SH-SY5Y (cell line): ENCODE measurements around the gene CTXND2.

Experiments used
- GATA2 ChIP-seq: IDR thresholded peaks from 2 replicates; pipeline ENCODE4 v1.6.1; 2011; ENCODE audit warnings: mild to moderate bottlenecking, low read depth, low read length
- GATA3 ChIP-seq: IDR thresholded peaks from 2 replicates; pipeline ENCODE4 v1.6.1; 2011; ENCODE audit warnings: low read depth, mild to moderate bottlenecking, low read length, moderate library complexity

Gene CTXND2

GRCh38 chr1:150888727-150889126 lies 1.8 kb downstream of the CTXND2 start:
- TF ChIP-seq GATA2, result no peak
- TF ChIP-seq GATA3, result no peak

- TF ChIP-seq GATA3, result no peak
Observed at GRCh38 chr1:150890033-150890416, 3.1 kb downstream of the CTXND2 start.

- TF ChIP-seq GATA2, result no peak
- no peak for TF ChIP-seq GATA3
Observed at GRCh38 chr1:150893336-150893913, 6.5 kb downstream of the CTXND2 start.

DNA sequence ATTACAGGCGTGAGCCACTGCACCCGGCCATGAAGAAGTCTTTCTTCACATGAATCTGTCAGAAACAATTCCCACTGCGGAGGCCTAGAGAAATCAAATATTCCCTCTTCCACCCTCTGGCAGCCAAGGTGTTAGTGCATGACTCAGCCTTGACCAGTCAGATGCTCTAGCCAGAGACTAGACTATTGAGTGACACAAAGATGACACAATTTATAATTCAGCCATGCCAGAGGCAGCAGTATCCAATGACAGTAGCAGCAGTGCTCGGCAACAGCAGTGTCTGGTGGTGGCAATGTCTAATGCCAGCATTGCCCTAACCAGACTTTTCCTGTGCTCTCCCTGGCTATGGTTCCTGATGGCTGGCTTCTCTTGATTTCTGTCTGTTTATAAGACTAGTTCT lies 8.7 kb downstream of the CTXND2 start:
- TF ChIP-seq GATA2, result no peak
- TF ChIP-seq GATA3, result no peak

DNA sequence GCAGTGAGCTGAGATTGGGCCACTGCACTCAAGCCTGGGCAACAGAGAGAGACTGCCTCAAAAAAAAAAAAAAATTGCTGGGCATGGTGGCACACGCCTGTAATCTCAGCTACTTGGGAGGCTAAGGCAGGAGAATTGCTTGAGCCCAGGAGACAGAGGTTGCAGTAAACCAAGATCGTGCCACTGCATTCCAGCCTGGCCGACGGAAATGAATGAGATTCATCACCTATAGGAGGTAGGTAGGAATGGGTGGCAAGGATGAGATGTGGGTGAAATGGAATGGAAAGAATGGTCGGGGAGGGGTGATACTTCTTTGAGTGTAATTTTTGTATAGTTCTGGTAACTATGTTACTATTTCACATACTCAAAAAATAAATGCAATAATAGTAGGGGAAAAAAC lies 15.4 kb downstream of the CTXND2 start:
- TF ChIP-seq GATA3 (no peak), GATA2 (no peak)

DNA sequence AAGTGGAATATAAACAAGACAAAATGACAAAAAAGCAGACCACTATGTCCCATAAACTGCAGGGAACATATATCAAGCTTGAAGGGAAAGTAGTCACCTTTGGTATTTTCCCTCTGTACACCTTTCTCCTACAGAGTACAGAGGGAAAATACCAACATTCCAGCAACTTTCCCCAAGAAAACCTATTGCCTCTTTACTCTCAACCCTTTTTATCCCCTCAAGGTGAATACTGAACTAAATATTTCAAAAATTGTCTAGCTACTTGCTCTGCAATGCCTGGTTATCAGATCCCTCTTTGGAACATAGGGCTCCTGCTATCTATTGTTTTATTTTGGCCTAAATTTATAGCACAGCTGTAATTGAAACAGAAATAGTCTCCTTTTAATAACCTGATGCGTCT lies 15.8 kb downstream of the CTXND2 start:
- no peak for TF ChIP-seq GATA3
- no peak for TF ChIP-seq GATA2

- TF ChIP-seq GATA2, result no peak
- no peak for TF ChIP-seq GATA3
Observed at GRCh38 chr1:150905301-150905700, 18.4 kb downstream of the CTXND2 start.

DNA sequence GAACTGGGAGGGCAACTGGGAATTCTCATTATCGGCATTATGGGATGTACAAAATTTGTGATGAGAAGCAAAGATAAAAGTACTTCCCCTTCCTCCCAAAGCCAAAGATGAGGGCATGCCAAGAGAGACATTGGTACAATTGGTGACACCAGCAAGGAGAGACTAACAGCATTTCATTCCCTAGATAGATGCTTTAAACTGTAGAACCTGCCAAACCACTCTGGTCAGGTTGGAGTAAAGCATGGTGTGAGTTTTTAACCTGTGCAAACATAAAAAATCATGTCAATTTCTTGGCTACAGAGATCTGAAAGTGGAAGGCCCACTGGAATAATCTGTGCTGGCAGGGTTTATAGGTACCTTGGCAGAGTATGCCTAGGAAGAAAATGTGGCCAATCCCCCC lies 19.4 kb downstream of the CTXND2 start:
- no peak for TF ChIP-seq GATA3

DNA sequence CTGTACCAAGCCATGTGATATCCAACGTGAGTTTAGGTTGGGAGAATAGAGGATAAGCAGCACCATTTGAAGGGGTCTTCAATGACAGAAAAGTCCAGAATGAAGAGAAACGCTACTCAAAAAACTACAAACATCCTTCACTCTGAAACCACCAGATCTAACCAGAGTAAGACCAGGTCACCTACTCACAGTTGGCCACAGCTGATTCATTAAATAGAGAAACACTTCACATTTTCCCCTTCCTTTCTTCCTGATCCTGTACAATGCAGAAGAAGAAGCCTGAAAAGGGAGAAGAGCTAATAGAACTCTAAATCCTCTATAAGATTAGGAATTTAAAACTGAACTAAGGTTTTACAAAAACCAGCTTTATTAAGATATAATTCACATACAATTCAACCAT lies 19.9 kb downstream of the CTXND2 start:
- TF ChIP-seq GATA3, result no peak
- no peak for TF ChIP-seq GATA2

DNA sequence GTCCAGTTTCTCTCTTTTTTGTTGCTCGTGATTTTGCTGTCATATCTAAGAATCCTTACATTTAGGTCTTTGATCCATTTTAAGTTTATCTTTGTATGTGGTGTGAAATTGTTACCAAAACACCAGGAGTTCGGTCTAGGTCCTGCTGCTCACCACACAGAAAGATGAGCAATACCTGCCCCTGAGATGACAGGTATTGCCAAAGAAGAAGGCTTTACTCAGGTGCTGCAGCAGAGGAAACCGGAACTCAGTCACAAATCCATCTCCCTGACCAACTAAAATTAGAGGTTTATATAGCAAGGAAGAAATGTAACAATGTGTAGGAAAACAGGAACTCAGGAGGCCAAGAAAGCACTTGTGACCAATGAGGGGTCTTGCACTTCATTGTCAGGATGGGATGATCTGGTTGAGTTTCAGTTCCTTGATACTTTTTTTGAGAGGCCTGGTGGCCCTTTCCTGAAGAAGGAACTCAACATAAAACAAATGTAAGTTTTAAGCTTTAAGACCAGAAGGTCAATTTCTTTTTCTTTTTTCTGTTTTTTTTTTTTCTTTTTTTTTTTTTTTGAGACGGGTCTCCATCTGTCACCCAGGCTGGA lies 22.7 kb downstream of the CTXND2 start:
- no peak for TF ChIP-seq GATA2
- no peak for TF ChIP-seq GATA3

GRCh38 chr1:150912623-150913022 lies 25.7 kb downstream of the CTXND2 start:
- TF ChIP-seq GATA2 (no peak), GATA3 (no peak)

- no peak for TF ChIP-seq GATA2
- no peak for TF ChIP-seq GATA3
Observed at GRCh38 chr1:150917387-150917786, 30.5 kb downstream of the CTXND2 start.

DNA sequence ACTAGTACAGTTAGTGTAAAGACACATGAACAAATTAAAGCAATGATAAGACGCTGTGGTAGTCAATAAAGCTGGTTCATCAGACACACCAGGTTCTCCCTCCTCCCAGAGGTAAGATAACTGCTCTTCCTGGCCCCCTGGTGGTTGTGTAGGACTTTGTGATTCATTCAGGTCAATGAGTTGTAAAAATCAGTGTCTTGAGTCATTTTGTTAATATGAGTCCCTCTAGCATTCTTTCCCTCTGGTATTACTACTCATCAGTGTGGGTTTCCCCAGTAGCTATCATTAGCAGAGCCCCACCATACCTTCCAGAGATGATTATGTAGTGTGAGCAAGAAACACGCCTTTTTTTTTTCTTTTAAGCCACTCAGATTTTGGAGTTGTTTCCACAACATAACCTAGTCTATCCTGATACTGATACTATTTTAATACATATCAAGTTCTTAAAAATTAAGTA lies 35.6 kb downstream of the CTXND2 start:
- no peak for TF ChIP-seq GATA3
- no peak for TF ChIP-seq GATA2

DNA sequence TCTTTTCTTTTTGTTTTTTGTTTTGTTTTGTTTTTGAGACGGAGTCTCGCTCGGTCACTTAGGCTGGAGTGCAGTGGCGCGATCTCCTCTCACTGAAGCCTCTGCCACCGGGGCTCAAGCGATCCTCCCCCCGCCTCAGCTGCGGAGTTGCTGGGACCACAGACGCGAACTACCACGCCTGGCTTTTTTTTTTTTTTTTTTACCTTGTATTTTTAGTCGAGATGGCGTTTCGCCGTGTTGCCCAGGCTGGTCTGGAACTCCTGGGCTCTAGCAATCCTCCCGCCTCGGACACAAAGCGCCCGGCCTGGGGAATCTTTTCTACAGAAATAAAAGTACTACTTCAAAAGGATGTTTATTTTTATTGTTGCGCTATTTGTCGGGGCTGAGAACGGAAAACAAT lies 38.1 kb downstream of the CTXND2 start:
- TF ChIP-seq GATA3 (no peak), GATA2 (no peak)

GRCh38 chr1:150926097-150926741 lies 39.3 kb downstream of the CTXND2 start, which contains the start of gene SETDB1:
Gene SETDB1, plus strand, starts transcription at chr1:150926363. Its CDS starts 1,352 bp downstream, at chr1:150927715.
- TF ChIP-seq GATA2 (peak; percentile 47), GATA3 (no peak)
